Measurements from ENCODE around the gene CASZ1.

Gene CASZ1

DNA sequence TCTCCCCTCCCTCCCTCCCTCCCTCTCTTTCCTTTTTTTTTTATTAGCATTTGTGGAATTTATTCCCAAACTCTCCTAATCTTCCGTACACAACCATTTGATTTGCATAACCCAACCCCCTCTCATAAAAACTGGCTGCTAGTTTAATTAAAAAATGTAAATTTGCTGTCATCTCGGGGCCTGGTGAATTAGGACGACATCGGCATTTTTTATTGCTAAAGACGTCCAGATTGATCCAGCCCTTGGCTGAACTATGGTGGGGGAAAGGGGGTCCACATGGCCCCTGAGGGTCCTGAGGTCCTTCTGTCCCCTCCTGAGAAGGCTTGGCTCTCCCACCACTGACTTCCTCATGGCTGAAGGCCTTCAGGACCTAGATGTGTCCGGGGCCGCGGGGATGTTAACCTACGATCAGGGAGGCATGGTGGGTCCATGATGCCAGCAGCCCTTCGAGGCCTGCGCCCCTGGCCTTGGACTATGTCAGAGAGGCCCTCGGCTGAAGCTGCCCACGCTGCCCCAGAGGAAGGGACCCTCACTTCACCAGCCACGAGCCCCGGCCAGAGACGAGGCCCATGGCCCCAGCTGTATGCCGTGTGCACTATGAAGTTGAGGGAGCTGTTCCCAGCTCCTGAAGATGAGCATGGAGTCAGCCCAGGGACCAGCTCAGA is 105.2 kb downstream of the CASZ1 start:
- no peak for TF ChIP-seq CEBPB (IDR thresholded peaks at IDR 0.05)
- TF ChIP-seq, protein P1, sequence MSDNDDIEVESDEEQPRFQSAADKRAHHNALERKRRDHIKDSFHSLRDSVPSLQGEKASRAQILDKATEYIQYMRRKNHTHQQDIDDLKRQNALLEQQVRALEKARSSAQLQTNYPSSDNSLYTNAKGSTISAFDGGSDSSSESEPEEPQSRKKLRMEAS (IDR thresholded peaks at IDR 0.05), result no peak
- TF ChIP-seq EGR1 (IDR thresholded peaks at IDR 0.05), result no peak
- no peak for TF ChIP-seq EP300 (IDR thresholded peaks at IDR 0.05; ENCODE audit: borderline replicate concordance)
- TF ChIP-seq, protein P2, sequence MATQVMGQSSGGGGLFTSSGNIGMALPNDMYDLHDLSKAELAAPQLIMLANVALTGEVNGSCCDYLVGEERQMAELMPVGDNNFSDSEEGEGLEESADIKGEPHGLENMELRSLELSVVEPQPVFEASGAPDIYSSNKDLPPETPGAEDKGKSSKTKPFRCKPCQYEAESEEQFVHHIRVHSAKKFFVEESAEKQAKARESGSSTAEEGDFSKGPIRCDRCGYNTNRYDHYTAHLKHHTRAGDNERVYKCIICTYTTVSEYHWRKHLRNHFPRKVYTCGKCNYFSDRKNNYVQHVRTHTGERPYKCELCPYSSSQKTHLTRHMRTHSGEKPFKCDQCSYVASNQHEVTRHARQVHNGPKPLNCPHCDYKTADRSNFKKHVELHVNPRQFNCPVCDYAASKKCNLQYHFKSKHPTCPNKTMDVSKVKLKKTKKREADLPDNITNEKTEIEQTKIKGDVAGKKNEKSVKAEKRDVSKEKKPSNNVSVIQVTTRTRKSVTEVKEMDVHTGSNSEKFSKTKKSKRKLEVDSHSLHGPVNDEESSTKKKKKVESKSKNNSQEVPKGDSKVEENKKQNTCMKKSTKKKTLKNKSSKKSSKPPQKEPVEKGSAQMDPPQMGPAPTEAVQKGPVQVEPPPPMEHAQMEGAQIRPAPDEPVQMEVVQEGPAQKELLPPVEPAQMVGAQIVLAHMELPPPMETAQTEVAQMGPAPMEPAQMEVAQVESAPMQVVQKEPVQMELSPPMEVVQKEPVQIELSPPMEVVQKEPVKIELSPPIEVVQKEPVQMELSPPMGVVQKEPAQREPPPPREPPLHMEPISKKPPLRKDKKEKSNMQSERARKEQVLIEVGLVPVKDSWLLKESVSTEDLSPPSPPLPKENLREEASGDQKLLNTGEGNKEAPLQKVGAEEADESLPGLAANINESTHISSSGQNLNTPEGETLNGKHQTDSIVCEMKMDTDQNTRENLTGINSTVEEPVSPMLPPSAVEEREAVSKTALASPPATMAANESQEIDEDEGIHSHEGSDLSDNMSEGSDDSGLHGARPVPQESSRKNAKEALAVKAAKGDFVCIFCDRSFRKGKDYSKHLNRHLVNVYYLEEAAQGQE (IDR thresholded peaks at IDR 0.05; ENCODE audit: low read depth), result no peak
- no peak for TF ChIP-seq RAD21 (IDR thresholded peaks at IDR 0.05; ENCODE audit: low read depth)
- no peak for TF ChIP-seq NFIC (IDR thresholded peaks at IDR 0.05)
- no peak for TF ChIP-seq TAF1 (IDR thresholded peaks at IDR 0.05; ENCODE audit: low read depth)

DNA sequence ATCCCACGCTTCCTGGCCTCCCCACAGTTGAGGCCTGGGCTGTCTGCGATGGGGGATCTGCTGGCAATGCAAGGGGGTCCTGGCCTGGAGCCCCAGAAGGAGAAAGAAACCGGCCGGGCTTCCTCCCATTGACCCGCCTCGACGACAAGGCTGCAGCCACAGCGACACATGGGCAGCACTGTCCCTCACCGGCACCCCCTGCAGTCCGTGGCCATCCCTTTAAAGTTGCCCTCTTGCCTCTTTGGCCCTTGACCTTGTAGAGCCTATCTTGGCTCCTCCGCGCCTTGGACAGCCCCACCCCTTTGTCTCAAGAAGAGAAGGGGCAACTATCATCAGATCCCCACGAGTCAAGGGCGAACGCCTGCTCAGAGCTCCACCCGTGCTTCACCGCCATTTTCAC is 106.0 kb downstream of the CASZ1 start:
- TF ChIP-seq, protein P2 (IDR thresholded peaks at IDR 0.05; ENCODE audit: low read depth), result no peak
- TF ChIP-seq YY1 (IDR thresholded peaks at IDR 0.05; ENCODE audit: low read depth), result no peak
- no peak for TF ChIP-seq EGR1 (IDR thresholded peaks at IDR 0.05)
- TF ChIP-seq, protein P1 (IDR thresholded peaks at IDR 0.05), result no peak
- no peak for TF ChIP-seq CEBPB (IDR thresholded peaks at IDR 0.05)
- no peak for TF ChIP-seq TEAD4 (IDR thresholded peaks at IDR 0.05)
- no peak for TF ChIP-seq RAD21 (IDR thresholded peaks at IDR 0.05; ENCODE audit: low read depth)
- TF ChIP-seq FOXM1 (IDR thresholded peaks at IDR 0.05; ENCODE audit: borderline replicate concordance, low read depth), result no peak
- no peak for TF ChIP-seq EP300 (IDR thresholded peaks at IDR 0.05; ENCODE audit: borderline replicate concordance)
- TF ChIP-seq NFIC (IDR thresholded peaks at IDR 0.05), result no peak
- TF ChIP-seq CREB1 (IDR thresholded peaks at IDR 0.05; ENCODE audit: low read depth), result no peak
- no peak for TF ChIP-seq ZBTB7A (IDR thresholded peaks at IDR 0.05; ENCODE audit: low read depth)
- TF ChIP-seq TAF1 (IDR thresholded peaks at IDR 0.05; ENCODE audit: low read depth), result no peak
- TF ChIP-seq, protein P3, sequence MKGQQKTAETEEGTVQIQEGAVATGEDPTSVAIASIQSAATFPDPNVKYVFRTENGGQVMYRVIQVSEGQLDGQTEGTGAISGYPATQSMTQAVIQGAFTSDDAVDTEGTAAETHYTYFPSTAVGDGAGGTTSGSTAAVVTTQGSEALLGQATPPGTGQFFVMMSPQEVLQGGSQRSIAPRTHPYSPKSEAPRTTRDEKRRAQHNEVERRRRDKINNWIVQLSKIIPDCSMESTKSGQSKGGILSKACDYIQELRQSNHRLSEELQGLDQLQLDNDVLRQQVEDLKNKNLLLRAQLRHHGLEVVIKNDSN (IDR thresholded peaks at IDR 0.05), result no peak
- TF ChIP-seq TCF12 (IDR thresholded peaks at IDR 0.05; ENCODE audit: low read depth), result no peak

DNA sequence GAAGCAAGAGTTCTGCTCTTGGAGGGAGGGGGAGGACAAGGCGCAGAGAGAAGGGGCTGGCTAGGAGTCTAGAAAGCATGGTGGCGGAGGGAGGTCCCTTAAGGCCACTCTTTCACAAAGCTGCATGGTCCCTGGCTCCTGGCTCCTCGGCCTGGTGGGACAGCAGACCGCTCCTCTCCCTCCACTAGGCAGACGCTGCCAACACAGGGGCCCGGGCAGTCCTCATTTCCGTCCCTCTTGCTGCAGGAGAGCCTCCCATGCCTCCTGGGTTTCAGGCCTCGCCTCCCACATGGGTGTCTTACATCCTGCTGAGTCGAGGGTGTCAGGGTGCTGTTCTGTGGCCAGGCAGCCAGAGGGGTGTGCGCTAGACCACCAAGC is 108.0 kb downstream of the CASZ1 start:
- TF ChIP-seq, protein P3 (IDR thresholded peaks at IDR 0.05), result no peak
- TF ChIP-seq TEAD4 (IDR thresholded peaks at IDR 0.05), result no peak
- no peak for TF ChIP-seq CEBPB (IDR thresholded peaks at IDR 0.05)
- no peak for TF ChIP-seq NFIC (IDR thresholded peaks at IDR 0.05)
- TF ChIP-seq TAF1 (IDR thresholded peaks at IDR 0.05; ENCODE audit: low read depth), result no peak
- no peak for TF ChIP-seq CREB1 (IDR thresholded peaks at IDR 0.05; ENCODE audit: low read depth)
- no peak for TF ChIP-seq RAD21 (IDR thresholded peaks at IDR 0.05; ENCODE audit: low read depth)
- no peak for TF ChIP-seq YY1 (IDR thresholded peaks at IDR 0.05; ENCODE audit: low read depth)
- no peak for TF ChIP-seq FOXM1 (IDR thresholded peaks at IDR 0.05; ENCODE audit: borderline replicate concordance, low read depth)
- TF ChIP-seq TCF12 (IDR thresholded peaks at IDR 0.05; ENCODE audit: low read depth), result no peak
- TF ChIP-seq ZBTB7A (IDR thresholded peaks at IDR 0.05; ENCODE audit: low read depth), result no peak
- TF ChIP-seq, protein P1 (IDR thresholded peaks at IDR 0.05), result no peak
- no peak for TF ChIP-seq EP300 (IDR thresholded peaks at IDR 0.05; ENCODE audit: borderline replicate concordance)
- TF ChIP-seq, protein P2 (IDR thresholded peaks at IDR 0.05; ENCODE audit: low read depth), result no peak
- no peak for TF ChIP-seq EGR1 (IDR thresholded peaks at IDR 0.05)

DNA sequence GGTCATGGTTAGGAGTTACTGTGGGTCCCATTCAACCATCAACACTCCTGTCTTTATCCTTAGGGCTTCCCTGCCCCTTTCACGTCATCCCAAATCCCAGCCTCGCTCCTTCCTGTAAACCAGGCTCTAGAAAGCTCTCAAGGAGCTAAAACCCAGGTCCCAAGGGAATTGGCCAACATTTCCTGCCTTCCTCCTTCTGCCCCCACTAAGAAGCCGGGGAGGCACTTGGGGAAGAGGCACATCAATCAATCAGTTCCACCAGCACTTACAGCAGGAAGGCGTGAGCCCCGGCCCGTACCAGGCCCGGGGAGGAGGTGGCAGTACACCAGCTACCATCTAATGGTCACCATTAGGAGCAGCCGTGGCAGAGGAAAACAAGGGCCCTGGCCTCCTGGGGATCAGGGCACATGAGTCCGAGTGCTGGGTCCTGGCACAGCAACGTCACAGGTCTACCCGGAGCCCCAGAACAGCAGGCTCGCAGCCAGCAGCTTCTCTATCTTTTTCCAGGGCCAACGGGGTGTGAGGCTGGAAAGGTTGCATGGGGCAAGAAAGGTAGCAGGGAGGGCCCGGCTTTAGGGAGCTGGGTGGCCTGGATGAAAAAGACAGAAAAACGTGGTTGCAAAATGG is 108.6 kb downstream of the CASZ1 start:
- TF ChIP-seq EP300 (IDR thresholded peaks at IDR 0.05; ENCODE audit: borderline replicate concordance) (no peak), RAD21 (IDR thresholded peaks at IDR 0.05; ENCODE audit: low read depth) (no peak), TEAD4 (IDR thresholded peaks at IDR 0.05) (no peak), YY1 (IDR thresholded peaks at IDR 0.05; ENCODE audit: low read depth) (no peak), CEBPB (IDR thresholded peaks at IDR 0.05) (no peak), FOXM1 (IDR thresholded peaks at IDR 0.05; ENCODE audit: borderline replicate concordance, low read depth) (no peak), CREB1 (IDR thresholded peaks at IDR 0.05; ENCODE audit: low read depth) (no peak), TCF12 (IDR thresholded peaks at IDR 0.05; ENCODE audit: low read depth) (no peak), ZBTB7A (IDR thresholded peaks at IDR 0.05; ENCODE audit: low read depth) (no peak)
- TF ChIP-seq, protein P1 (IDR thresholded peaks at IDR 0.05), result no peak
- TF ChIP-seq, protein P3 (IDR thresholded peaks at IDR 0.05), result no peak

All from Ishikawa (cell line).